ENCODE data around the gene SLC24A3.

SLC24A3 gene

DNA sequence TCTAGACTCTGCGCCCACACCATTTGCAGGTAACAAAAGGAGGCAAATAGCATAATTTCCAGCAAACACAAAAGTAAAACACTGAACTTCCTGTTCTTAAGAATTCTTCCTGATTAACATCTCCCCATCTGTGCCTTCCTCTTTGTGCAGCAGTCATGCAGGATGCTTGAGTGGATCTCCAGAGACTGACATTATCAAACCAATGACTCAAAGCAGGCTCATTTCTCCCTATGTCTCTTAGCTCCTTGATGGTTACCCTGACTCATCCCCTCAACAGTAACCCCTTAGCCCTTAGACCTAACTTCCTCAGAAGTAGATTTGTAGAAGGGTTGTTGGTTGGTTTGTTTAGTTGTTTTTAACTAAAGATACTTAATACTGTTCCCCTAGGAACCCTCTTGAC lies 408.6 kb downstream of the SLC24A3 start:
- no peak overlapping the region for H3K4me3 ChIP-seq (ENCODE audit: low read length, poor library complexity, severe bottlenecking)
- no peaks in the 10 kb centered on the region for H3F3A ChIP-seq (ENCODE audit: low read depth)
- no peaks in the 10 kb centered on the region for H3K9me3 ChIP-seq (ENCODE audit: insufficient read depth, low read depth, low read length)
- no peak overlapping the region for H3K4me2 ChIP-seq (ENCODE audit: low read depth, low read length, poor library complexity, severe bottlenecking)
- no peaks in the 10 kb centered on the region for H3K36me3 ChIP-seq (ENCODE audit: insufficient read depth, low read length)
- peaks cover 10% of the 10 kb centered on the region for H3K4me1 ChIP-seq (ENCODE audit: insufficient read depth, low read length, poor library complexity, severe bottlenecking)
- no peaks in the 10 kb centered on the region for H3K9me2 ChIP-seq (replicated peaks; ENCODE audit: low read depth, low read length)
- no peak overlapping the region for H3K9ac ChIP-seq (ENCODE audit: low read depth, low read length, poor library complexity, severe bottlenecking)
- H3K79me2 ChIP-seq (ENCODE audit: insufficient read depth, low read length): no peaks in the 10 kb centered on the region
- no peaks in the 10 kb centered on the region for H3K27me3 ChIP-seq (ENCODE audit: insufficient read depth, low read length, poor library complexity, severe bottlenecking)
- TF ChIP-seq EZH2phosphoT487 (IDR thresholded peaks at IDR 0.05; ENCODE audit: borderline replicate concordance): no peak
- TF ChIP-seq, protein P1, sequence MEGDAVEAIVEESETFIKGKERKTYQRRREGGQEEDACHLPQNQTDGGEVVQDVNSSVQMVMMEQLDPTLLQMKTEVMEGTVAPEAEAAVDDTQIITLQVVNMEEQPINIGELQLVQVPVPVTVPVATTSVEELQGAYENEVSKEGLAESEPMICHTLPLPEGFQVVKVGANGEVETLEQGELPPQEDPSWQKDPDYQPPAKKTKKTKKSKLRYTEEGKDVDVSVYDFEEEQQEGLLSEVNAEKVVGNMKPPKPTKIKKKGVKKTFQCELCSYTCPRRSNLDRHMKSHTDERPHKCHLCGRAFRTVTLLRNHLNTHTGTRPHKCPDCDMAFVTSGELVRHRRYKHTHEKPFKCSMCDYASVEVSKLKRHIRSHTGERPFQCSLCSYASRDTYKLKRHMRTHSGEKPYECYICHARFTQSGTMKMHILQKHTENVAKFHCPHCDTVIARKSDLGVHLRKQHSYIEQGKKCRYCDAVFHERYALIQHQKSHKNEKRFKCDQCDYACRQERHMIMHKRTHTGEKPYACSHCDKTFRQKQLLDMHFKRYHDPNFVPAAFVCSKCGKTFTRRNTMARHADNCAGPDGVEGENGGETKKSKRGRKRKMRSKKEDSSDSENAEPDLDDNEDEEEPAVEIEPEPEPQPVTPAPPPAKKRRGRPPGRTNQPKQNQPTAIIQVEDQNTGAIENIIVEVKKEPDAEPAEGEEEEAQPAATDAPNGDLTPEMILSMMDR (conservative IDR thresholded peaks at IDR 0.05; ENCODE audit: low read length): no peak
- H2AFZ ChIP-seq (ENCODE audit: low read length): no peak overlapping the region
- no peaks in the 10 kb centered on the region for H4K20me1 ChIP-seq (ENCODE audit: insufficient read depth, low read length, poor library complexity, severe bottlenecking)

DNA sequence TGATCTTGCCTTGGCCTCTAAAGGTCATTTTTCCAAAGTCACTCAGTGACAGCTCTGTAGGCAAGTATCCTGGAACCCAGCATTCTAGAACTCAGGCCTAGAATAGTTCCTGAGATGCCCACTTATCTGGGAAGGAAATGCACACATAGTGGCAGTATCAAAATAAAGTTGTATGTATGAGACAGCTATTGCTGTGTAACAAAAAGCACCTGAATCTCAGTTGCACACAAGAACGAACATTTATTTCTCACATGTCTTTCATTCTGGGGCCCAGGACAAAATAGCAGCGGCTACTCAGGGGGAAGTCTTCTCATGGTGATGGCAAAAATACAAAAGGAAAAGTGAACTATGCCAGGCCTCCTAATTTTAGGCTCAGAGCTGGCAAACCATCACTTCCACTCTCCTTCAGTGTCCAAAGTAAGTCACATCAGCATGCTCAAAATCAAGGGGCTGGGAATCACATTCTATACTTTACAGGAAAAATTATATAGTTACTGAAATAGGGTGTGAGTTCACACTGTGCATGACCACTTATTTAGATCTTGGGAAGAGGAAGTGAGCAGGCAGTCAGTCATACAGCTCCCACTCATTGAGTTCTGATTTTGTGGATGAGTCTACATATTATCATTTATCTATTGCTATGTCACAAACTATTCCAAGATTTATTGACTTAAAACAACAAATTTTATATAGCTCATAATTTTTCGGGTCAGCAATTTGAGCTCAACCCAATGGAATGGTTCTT lies 412.0 kb downstream of the SLC24A3 start:
- Histone ChIP-seq H4K20me1 (ENCODE audit: insufficient read depth, low read length, poor library complexity, severe bottlenecking) (no peaks in the 10 kb centered on the region), H3K36me3 (ENCODE audit: insufficient read depth, low read length) (no peaks in the 10 kb centered on the region), H3K9me3 (ENCODE audit: insufficient read depth, low read depth, low read length) (no peaks in the 10 kb centered on the region), H3F3A (ENCODE audit: low read depth) (no peaks in the 10 kb centered on the region), H3K79me2 (ENCODE audit: insufficient read depth, low read length) (no peaks in the 10 kb centered on the region), H3K9me2 (replicated peaks; ENCODE audit: low read depth, low read length) (no peaks in the 10 kb centered on the region), H2AFZ (ENCODE audit: low read length) (no peak overlapping the region), H3K4me1 (ENCODE audit: insufficient read depth, low read length, poor library complexity, severe bottlenecking) (peaks cover 10% of the 10 kb centered on the region), H3K27me3 (ENCODE audit: insufficient read depth, low read length, poor library complexity, severe bottlenecking) (no peaks in the 10 kb centered on the region), H3K9ac (ENCODE audit: low read depth, low read length, poor library complexity, severe bottlenecking) (no peak overlapping the region), H3K4me2 (ENCODE audit: low read depth, low read length, poor library complexity, severe bottlenecking) (no peak overlapping the region), H3K4me3 (ENCODE audit: low read length, poor library complexity, severe bottlenecking) (no peak overlapping the region)
- TF ChIP-seq EZH2phosphoT487 (IDR thresholded peaks at IDR 0.05; ENCODE audit: borderline replicate concordance): no peak
- TF ChIP-seq, protein P1 (conservative IDR thresholded peaks at IDR 0.05; ENCODE audit: low read length): no peak

DNA sequence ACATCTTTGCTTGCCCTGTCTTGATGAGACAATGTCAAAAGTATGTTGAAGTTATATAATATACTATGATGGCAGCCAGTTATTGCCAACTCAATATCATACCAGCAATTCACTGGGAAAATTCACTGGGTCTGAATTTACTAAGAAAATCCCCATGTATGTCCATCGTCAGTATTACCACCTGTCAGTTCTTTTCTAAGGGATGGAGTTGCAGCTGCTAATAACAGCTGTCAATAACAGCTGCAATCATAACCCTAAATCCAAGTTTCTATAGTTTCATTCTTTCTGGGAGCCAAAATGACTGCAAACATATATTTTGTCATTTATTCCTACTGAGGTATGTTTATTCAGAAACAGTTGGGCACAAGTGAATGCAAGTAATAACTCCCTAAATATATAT lies 413.0 kb downstream of the SLC24A3 start:
- no peaks in the 10 kb centered on the region for H3K79me2 ChIP-seq (ENCODE audit: insufficient read depth, low read length)
- H2AFZ ChIP-seq (ENCODE audit: low read length): no peak overlapping the region
- no peak overlapping the region for H3K9ac ChIP-seq (ENCODE audit: low read depth, low read length, poor library complexity, severe bottlenecking)
- no peaks in the 10 kb centered on the region for H3K9me2 ChIP-seq (replicated peaks; ENCODE audit: low read depth, low read length)
- TF ChIP-seq EZH2phosphoT487 (IDR thresholded peaks at IDR 0.05; ENCODE audit: borderline replicate concordance): no peak
- TF ChIP-seq, protein P1 (conservative IDR thresholded peaks at IDR 0.05; ENCODE audit: low read length): no peak
- peaks cover 10% of the 10 kb centered on the region for H3K4me1 ChIP-seq (ENCODE audit: insufficient read depth, low read length, poor library complexity, severe bottlenecking)
- no peaks in the 10 kb centered on the region for H3K36me3 ChIP-seq (ENCODE audit: insufficient read depth, low read length)
- no peaks in the 10 kb centered on the region for H3K9me3 ChIP-seq (ENCODE audit: insufficient read depth, low read depth, low read length)
- H4K20me1 ChIP-seq (ENCODE audit: insufficient read depth, low read length, poor library complexity, severe bottlenecking): no peaks in the 10 kb centered on the region
- no peaks in the 10 kb centered on the region for H3K27me3 ChIP-seq (ENCODE audit: insufficient read depth, low read length, poor library complexity, severe bottlenecking)
- no peaks in the 10 kb centered on the region for H3F3A ChIP-seq (ENCODE audit: low read depth)
- H3K4me2 ChIP-seq (ENCODE audit: low read depth, low read length, poor library complexity, severe bottlenecking): no peak overlapping the region
- no peak overlapping the region for H3K4me3 ChIP-seq (ENCODE audit: low read length, poor library complexity, severe bottlenecking)
